GM12873 (cell line): Measurements from ENCODE around the gene PLCL2.

Experiments
- TF ChIP-seq, protein P1 (sequence below): IDR thresholded peaks from 2 replicates; pipeline ENCODE4 v1.5.1; 2012; ENCODE audit warnings: low read depth, mild to moderate bottlenecking, moderate library complexity, low read length, control low read depth; ENCODE audit not compliant: insufficient read depth; ENCODE audit errors: missing control alignments

The PLCL2 gene

GRCh38 chr3:16877911-16878310 lies 6.8 kb upstream of the PLCL2 start:
- TF ChIP-seq, protein P1, sequence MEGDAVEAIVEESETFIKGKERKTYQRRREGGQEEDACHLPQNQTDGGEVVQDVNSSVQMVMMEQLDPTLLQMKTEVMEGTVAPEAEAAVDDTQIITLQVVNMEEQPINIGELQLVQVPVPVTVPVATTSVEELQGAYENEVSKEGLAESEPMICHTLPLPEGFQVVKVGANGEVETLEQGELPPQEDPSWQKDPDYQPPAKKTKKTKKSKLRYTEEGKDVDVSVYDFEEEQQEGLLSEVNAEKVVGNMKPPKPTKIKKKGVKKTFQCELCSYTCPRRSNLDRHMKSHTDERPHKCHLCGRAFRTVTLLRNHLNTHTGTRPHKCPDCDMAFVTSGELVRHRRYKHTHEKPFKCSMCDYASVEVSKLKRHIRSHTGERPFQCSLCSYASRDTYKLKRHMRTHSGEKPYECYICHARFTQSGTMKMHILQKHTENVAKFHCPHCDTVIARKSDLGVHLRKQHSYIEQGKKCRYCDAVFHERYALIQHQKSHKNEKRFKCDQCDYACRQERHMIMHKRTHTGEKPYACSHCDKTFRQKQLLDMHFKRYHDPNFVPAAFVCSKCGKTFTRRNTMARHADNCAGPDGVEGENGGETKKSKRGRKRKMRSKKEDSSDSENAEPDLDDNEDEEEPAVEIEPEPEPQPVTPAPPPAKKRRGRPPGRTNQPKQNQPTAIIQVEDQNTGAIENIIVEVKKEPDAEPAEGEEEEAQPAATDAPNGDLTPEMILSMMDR = no peak

DNA sequence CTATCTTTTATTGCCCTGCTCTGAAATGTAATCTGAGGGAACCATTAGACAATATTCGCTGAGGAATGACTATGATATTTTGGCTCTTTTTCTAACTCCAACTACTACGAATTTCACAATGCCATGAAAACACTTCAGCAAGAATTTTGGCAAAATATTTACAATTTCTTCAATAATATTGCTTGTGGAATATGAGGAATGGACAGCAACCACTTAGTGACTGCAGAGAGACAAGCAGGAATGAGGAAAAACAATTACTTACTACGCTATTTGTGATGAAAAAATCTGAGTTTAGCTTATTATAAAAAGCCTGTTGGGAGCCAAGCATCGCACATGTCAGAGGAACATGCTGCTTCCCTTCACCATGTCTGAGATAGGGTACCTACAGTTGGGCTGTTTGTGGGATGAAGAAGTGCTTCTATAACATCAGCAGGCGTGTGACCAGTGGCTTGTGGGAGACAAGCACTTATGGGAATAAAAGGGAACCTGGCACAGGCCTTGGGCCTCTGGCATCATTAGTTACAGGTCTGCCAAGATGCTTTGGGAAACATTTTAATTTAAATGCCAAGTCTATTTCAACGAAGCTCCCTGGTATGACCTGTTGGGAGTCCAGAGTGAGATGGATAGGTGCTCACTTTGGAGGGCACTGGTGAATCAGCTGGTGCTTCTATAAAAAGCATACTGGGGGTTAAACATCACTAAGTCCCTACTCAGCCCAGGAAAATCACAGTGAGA lies 2.7 kb upstream of the PLCL2 start:
- TF ChIP-seq, protein P1 = no peak

DNA sequence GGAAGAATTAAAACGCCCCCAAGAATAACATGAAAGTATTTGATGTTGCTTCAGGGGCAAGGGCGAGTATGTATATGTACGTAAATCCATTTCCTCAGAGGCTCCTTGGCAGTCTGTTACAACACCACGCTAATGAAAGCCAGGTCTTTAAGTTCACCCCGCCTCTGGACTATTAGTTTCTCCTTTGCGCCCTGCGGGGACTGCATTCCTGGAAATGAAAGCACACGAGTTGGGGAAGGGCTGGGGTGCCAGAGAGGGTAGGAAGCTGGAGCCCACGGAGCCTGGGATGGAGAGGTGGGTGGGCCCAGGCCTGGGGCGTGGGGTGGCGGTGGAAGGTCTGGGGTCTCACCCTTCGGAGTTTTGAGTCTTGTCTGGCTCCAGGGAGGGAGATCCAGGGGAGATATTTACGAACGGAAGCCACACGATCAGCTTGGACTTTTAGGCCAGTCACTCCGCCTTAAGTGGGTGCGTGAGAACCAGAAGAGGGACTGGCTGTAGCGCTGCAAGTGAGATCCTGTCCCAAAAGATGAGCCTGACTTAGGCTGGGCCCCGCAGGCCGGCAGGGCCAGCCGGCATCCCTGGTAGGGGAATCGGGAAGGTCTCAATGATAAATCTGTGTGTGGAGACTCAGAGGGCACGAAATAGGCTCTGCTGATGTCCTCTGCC lies 1.6 kb upstream of the PLCL2 start:
- TF ChIP-seq, protein P1 = no peak

DNA sequence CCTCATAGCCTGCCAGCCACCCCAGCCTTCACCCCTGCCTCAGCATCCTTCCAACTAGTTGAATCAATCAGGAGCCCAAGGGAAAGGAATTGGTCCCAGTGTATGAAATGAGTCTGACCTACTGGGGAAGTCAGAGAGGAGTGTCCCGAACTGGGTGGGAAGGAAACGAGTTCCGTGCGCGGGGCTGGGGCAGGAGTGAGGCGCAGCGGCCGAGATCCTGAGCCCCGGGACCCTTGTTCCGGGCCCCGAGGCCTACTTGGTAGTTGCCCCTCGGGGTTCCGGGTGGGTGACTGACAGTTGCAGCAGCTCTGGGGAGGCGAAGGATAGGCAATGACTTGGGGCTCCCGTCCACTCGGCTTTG lies 1.1 kb upstream of the PLCL2 start:
- TF ChIP-seq, protein P1 = no peak

DNA sequence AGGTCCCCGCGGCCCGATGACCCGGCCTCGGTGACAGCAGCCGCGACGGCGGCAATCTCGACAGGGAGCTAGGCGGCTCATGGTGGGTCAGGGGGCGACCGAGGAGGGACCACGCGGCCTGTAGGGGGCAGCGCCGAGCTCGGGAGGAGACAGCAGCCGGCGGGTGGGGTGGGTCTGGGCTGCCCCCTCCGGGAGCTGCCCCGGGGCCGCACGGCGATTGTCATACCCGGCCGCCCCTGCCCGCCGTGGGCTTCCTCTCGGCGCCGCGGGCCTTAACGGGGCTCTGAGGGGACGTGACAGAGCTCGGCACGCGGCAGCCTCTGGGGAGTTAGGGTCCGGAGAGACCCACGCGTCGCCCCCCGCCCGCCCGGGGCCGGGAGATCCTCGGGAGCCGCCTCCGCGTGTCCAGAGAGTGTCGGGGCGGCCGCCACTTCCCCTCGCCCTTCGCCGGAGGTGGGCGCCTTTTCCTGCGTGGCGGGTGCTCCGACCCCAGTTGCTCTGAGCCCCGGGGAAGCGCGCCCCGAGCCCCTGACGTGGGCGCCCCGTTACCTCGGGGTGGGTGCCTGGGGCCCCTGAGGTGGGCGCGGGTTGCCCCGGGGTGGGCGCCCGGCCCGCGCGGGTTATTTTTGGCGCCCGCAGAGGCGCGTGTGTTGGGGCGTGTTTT lies 539 bp upstream of the PLCL2 start:
- TF ChIP-seq, protein P1 = peak; percentile 67

DNA sequence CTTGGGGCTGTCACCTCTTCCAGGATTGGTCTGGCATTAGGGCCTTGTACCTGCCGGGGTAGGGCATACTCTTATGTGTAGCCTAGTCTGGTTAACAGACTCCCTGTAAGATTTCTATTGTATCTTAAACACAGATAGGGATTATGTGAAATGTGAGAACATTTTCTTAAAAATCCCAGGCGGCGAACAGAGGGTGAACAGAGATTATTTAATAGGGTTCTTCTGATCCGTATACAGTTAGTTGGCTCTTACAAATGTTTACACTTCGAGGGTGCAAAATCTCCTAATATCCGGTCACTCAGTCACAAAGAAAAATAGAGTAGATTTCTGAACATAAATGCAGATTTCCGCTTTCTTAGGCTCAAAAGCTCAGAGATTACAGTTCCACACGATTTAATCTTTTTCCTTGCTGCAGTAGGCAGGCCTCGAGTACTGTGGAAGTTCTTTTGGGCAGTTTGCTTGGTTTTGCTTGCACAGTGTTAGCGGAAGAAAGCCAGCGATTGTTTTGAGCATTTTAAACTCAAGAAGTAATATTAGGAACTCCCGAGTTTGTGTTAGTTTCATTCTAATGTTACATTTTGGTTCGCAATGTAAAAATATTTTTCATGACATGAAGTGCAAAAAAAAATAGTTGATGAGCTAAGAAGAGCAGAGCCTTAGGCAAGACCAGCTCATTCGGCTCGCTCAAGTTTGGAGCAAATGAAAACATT lies 993 bp downstream of the PLCL2 start:
- TF ChIP-seq, protein P1 = no peak

GRCh38 chr3:16886303-16886683 lies 1.5 kb downstream of the PLCL2 start:
- TF ChIP-seq, protein P1 = no peak
